ENCODE results near the gene KIF4A. TPM values are rescaled to one million over a fixed set of nuclear protein-coding genes. Genes with fewer than 3 reads are reported as not detected.

Gene KIF4A
- total and polyA plus RNA-seq, 7 donors, result 0.04 to 0.15 (median 0.07) TPM; not detected in 2

DNA sequence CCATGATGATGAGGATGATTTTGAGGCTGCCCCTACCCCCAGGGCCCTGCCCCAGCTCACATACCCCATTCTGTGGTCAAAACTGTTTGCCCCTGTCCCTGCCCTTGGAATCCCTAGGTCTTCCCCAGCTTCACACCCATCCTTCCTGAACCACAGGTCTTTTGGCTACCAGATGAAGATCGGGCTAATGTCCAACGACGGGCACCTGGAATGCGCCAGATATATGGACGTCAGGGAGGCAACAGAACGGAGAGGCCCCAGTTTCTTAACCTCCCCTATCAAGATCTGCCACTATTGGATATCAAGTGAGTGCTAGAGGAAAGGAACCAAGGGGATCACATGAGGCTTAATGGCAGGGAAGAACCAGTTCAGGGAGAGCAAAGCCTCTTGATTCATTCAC lies 139.9 kb downstream of the KIF4A start:
- ATAC-seq (no peak), DNase-seq (no peak)
- Histone ChIP-seq H3K4me3 (no peak overlapping the region), H3K27ac (no peak overlapping the region), H3K4me1 (no peaks in the 10 kb centered on the region), H3K27me3 (ENCODE audit: insufficient read depth in 3 of 3, low read length in 2 of 3) (peaks cover 0 to 17% (median 0%) of the 10 kb centered on the region in 3 donors), H3K36me3 (ENCODE audit: insufficient read depth in 1 of 2, low read depth in 1 of 2) (no peaks in the 10 kb centered on the region), H3K9me3 (no peaks in the 10 kb centered on the region)
- 87 to 96% (median 91%) methylated on average over 6 of the region's 6 CpGs for WGBS, 3 donors
- intact Hi-C loops (cut with DNase I), result loop anchor here in 1 of 2 donors (10.0 kb wide), 2 partner anchors 145 to 295 kb away; partner anchors contain the start of genes IGBP1, PDZD11 and RAB41
- TF ChIP-seq, protein P1, sequence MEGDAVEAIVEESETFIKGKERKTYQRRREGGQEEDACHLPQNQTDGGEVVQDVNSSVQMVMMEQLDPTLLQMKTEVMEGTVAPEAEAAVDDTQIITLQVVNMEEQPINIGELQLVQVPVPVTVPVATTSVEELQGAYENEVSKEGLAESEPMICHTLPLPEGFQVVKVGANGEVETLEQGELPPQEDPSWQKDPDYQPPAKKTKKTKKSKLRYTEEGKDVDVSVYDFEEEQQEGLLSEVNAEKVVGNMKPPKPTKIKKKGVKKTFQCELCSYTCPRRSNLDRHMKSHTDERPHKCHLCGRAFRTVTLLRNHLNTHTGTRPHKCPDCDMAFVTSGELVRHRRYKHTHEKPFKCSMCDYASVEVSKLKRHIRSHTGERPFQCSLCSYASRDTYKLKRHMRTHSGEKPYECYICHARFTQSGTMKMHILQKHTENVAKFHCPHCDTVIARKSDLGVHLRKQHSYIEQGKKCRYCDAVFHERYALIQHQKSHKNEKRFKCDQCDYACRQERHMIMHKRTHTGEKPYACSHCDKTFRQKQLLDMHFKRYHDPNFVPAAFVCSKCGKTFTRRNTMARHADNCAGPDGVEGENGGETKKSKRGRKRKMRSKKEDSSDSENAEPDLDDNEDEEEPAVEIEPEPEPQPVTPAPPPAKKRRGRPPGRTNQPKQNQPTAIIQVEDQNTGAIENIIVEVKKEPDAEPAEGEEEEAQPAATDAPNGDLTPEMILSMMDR (IDR thresholded peaks at IDR 0.05), result no peak

DNA sequence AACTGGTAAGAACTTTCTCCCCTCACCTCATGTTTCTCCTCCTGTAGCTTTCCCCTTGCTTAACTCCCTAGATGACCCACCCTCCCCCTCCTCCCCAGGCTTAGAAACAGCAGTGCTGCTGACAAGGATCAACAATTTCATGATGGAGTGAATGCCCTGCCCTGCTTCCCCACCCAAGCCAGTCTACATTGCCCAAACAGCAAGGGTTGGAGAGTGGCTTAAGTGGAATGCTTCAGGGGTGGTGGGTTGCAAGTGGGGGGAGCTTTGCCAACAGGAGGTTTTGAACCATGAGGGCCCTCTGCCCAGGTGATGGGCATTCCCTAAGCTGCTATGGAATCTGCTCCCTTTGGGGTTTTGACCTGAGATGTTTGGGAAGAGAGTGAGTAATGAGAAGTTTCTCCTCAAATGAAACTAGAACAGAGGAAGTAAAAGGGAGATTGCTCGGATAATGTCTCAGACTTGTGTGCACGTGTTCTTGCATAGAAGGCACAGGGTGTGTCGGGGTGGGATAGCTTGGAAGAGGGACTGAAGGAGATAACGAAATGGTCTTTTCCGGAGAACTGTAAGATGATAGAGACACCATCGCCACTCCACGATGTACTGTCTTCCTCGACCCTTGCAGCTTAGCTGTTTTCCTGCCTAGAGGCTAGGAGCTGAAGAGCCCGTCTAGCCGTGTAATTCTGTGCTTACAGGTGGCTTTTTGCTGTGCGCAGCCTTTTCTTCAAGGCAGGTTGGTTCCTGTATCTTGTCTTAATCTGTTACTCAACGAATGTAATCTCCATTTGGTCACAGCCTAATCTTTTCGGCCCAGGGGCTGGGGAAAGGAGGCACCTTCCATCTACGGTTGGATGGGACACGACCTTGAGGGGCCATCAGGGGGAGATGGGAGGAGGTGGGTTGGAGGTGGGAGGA lies 143.3 kb downstream of the KIF4A start:
- Histone ChIP-seq H3K27ac (peak overlapping the region; percentile 89), H3K4me3 (peak overlapping the region; percentile 76), H3K9me3 (no peaks in the 10 kb centered on the region), H3K27me3 (ENCODE audit: insufficient read depth in 3 of 3, low read length in 2 of 3) (peaks cover 0 to 32% (median 0%) of the 10 kb centered on the region in 3 donors), H3K36me3 (ENCODE audit: insufficient read depth in 1 of 2, low read depth in 1 of 2) (no peaks in the 10 kb centered on the region), H3K4me1 (peaks cover 4% of the 10 kb centered on the region)
- ATAC-seq (no peak), DNase-seq (no peak)
- 61 to 72% (median 65%) methylated on average over 14 to 15 of the region's 15 CpGs for WGBS, 3 donors
- TF ChIP-seq, protein P1 (IDR thresholded peaks at IDR 0.05), result no peak
- intact Hi-C loops (cut with DNase I), result loop anchor here (2.0 to 10.0 kb wide), 5 partner anchors 146 to 300 kb away; partner anchors contain the start of genes IGBP1 (in 2 of the 2), PDZD11 (in 1 of the 2) and RAB41 (in 1 of the 2)

DNA sequence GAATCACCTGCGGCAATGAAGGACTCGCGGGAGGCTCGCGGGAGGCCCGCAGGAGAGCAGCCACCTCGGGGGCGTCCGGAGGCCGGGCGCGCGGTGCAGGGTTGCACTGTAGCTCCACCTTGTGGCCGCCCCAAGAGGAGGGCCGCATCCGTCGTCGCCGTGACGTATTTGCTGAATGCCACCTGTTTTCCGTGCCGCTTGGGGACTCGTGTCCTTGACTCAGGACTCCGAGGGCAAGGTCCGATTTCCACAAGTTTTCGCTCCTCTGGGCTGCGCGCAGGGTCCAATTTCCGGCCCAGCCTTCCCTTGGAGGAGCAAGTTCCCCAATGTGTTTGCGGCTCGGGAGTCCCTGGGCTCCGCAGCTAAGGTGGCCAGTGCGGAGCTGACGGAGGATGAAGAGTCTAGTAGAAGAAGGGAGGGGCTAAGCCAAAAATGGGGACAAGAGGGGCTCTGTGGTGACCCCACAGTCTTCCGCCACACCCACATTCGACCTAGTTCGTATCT lies 144.0 kb downstream of the KIF4A start:
- peak; percentile 70 to 83 for DNase-seq

DNA sequence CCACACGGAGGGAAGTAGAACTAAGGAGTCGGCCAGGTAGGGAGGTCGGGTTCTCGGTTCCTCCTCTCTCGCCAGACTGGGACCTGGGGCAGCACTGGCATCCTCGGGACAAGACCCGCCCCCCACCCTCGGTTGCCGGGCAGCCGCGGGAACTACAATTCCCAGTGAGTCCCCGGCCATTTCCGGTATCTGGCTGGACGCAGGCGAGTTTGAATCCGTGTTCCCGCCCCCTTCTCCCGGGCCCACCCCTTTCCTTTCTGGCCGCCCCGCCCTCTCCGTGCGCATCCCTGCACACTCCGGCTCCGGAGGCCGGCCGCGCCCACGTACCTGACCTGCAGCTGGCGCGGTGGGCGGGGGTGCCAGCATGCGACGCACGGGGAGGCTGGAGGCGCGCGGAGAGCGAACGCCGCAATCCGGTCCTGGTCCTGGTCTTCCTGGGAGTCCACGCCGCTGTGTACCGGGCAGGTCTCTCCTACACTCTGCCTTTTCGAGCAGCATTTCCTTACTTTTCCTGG lies 144.5 kb downstream of the KIF4A start:
- DNase-seq (peak; percentile 87 to 92), ATAC-seq (peak; percentile 91 to 94 (median 92))
- H3K9me3 ChIP-seq, result no peaks in the 10 kb centered on the region
- H3K4me1 ChIP-seq, result peaks cover 4% of the 10 kb centered on the region
- H3K27ac ChIP-seq, result peak overlapping the region; percentile 89
- TF ChIP-seq, protein P1 (IDR thresholded peaks at IDR 0.05), result no peak
- peak overlapping the region; percentile 76 for H3K4me3 ChIP-seq
- WGBS, 3 donors, result 0 to 38% (median 2%) methylated on average over 20 to 44 of the region's 45 CpGs
- no peaks in the 10 kb centered on the region for H3K36me3 ChIP-seq (ENCODE audit: insufficient read depth in 1 of 2, low read depth in 1 of 2)
- H3K27me3 ChIP-seq (ENCODE audit: insufficient read depth in 3 of 3, low read length in 2 of 3), result peaks cover 0 to 28% (median 0%) of the 10 kb centered on the region in 3 donors
- intact Hi-C loops (cut with DNase I), result loop anchor here in 1 of 2 donors (10.0 kb wide), 2 partner anchors 150 to 300 kb away; partner anchors contain the start of genes IGBP1, PDZD11 and RAB41

More for the DNA sequence above, 144.0 kb downstream of the KIF4A start:
- WGBS, 3 donors, result 0 to 28% (median 0%) methylated on average over 15 to 37 of the region's 37 CpGs
- H3K4me3 ChIP-seq, result peak overlapping the region; percentile 76
- H3K9me3 ChIP-seq, result no peaks in the 10 kb centered on the region
- peak; percentile 79 to 85 (median 80) for ATAC-seq
- H3K4me1 ChIP-seq, result peaks cover 4% of the 10 kb centered on the region
- peak overlapping the region; percentile 89 for H3K27ac ChIP-seq
- H3K27me3 ChIP-seq (ENCODE audit: insufficient read depth in 3 of 3, low read length in 2 of 3), result peaks cover 0 to 31% (median 0%) of the 10 kb centered on the region in 3 donors
- no peaks in the 10 kb centered on the region for H3K36me3 ChIP-seq (ENCODE audit: insufficient read depth in 1 of 2, low read depth in 1 of 2)
- TF ChIP-seq, protein P1 (IDR thresholded peaks at IDR 0.05), result peak; percentile 66
- intact Hi-C loops (cut with DNase I), result loop anchor here (2.0 to 10.0 kb wide), 5 partner anchors 147 to 301 kb away; partner anchors contain the start of genes IGBP1 (in 2 of the 2), PDZD11 (in 1 of the 2) and RAB41 (in 1 of the 2)

Measured in psoas muscle (tissue), 8 donors.